HG03280 (cell line): Measurements from ENCODE around the gene NPTN.
"Not testable (repeated sequence)": the region's sequence is repeated elsewhere in the genome, so short reads cannot be mapped to it uniquely, and the experiment has no call there.

Source experiments
- ATAC-seq: cut with Tn5 transposase; IDR thresholded peaks from one replicate; pipeline ENCODE4 v1.9.1; 2021; ENCODE audit warnings: mild to moderate bottlenecking, moderate library complexity; ENCODE audit not compliant: unreplicated experiment

The NPTN gene

GRCh38 chr15:73573037-73573436 lies 60.2 kb downstream of the NPTN start:
- no peak for ATAC-seq

GRCh38 chr15:73572296-73572695 lies 60.9 kb downstream of the NPTN start:
- ATAC-seq = no peak

GRCh38 chr15:73571346-73571745 lies 61.8 kb downstream of the NPTN start:
- no peak for ATAC-seq

GRCh38 chr15:73570355-73571032 lies 62.7 kb downstream of the NPTN start:
- ATAC-seq = no peak

GRCh38 chr15:73569361-73569760 lies 63.8 kb downstream of the NPTN start:
- ATAC-seq = no peak

GRCh38 chr15:73568564-73569280 lies 64.5 kb downstream of the NPTN start:
- no peak for ATAC-seq

- no peak for ATAC-seq
These were observed 66.2 kb downstream of the NPTN start for GRCh38 chr15:73567020-73567419.

GRCh38 chr15:73564255-73564654 lies 68.9 kb downstream of the NPTN start:
- ATAC-seq = no peak

- no peak for ATAC-seq
These were observed 72.6 kb downstream of the NPTN start for GRCh38 chr15:73560501-73561117.

- ATAC-seq = no peak
These were observed 74.7 kb downstream of the NPTN start for GRCh38 chr15:73558529-73558928.

GRCh38 chr15:73555080-73555479 lies 78.1 kb downstream of the NPTN start:
- ATAC-seq = no peak

GRCh38 chr15:73550190-73550589 lies 83.0 kb downstream of the NPTN start:
- ATAC-seq = no peak

- ATAC-seq = not testable (repeated sequence)
These were observed 84.3 kb downstream of the NPTN start for GRCh38 chr15:73548925-73549324.

- ATAC-seq = no peak
These were observed 91.7 kb downstream of the NPTN start for GRCh38 chr15:73541479-73541878.

GRCh38 chr15:73540161-73540560 lies 93.0 kb downstream of the NPTN start:
- ATAC-seq = no peak

- no peak for ATAC-seq
These were observed 93.7 kb downstream of the NPTN start for GRCh38 chr15:73539212-73540128.

GRCh38 chr15:73538563-73539211 lies 94.5 kb downstream of the NPTN start:
- no peak for ATAC-seq

- no peak for ATAC-seq
These were observed 95.1 kb downstream of the NPTN start for GRCh38 chr15:73538123-73538522.

- no peak for ATAC-seq
These were observed 102.5 kb downstream of the NPTN start for GRCh38 chr15:73530649-73531048.

- no peak for ATAC-seq
These were observed 105.6 kb downstream of the NPTN start for GRCh38 chr15:73527598-73527997.

- no peak for ATAC-seq
These were observed 108.3 kb downstream of the NPTN start for GRCh38 chr15:73524919-73525318.
